HG03135 (cell line): ENCODE measurements around the gene PIAS1.
"Not testable (repeated sequence)": the region's sequence is repeated elsewhere in the genome, so short reads cannot be mapped to it uniquely, and the experiment has no call there.

Experiments
- ATAC-seq: cut with Tn5 transposase; IDR thresholded peaks from one replicate; pipeline ENCODE4 v1.9.1; 2021; ENCODE audit warnings: mild to moderate bottlenecking, moderate library complexity; ENCODE audit not compliant: unreplicated experiment

Gene PIAS1

DNA sequence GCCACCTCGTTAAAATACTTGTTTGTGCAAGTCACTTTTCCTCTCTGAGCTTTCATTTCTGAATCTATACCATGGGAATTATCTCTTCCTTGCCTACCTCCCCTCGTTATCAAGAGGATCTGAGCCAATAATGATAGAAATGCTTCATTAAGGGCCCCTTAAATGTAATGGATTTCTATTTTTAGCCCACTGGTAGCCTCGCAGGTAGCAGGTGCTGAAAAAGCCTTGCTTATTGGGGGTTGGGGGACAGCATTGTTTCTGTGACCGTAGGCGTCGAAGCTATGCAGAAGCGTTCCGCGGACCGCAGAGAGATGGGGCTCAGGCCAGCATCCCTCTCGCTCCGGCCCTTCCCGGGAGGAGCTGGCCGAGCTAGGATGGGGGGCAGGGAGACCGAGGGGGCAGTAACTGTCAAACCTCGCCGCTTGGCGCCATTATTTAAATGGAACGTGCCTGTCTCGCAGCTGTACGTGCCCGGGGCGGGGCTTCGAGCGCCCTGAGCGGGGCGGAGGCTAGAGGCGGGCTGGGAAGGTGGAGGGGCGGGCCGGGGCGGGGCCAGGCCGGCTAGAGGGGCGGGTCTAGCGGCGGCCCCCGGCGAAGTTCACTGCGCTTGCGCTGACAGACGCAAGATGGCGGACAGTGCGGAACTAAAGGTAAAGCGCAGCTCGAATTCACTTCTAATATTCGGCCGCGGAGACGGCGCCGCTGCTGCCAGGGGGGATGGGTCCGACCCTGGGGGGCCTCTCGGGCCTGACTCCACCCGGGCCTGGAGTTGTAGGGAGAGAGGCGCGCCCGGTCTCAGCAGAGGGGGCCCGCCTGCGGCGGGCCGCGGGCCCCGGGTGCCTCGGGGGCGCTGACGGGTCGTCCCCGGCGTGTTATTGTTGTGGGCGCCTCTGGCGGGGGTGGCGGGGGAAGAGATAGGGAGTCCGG is at the start of gene PIAS1:
Gene PIAS1 (plus strand): TSS at position 615 of the 927 bp plus-strand sequence. CDS start 12 bp downstream, at position 627.
- ATAC-seq: peak; percentile 82

GRCh38 chr15:68007642-68008041 is 46.5 kb upstream of the PIAS1 start:
- ATAC-seq: not testable (repeated sequence)

DNA sequence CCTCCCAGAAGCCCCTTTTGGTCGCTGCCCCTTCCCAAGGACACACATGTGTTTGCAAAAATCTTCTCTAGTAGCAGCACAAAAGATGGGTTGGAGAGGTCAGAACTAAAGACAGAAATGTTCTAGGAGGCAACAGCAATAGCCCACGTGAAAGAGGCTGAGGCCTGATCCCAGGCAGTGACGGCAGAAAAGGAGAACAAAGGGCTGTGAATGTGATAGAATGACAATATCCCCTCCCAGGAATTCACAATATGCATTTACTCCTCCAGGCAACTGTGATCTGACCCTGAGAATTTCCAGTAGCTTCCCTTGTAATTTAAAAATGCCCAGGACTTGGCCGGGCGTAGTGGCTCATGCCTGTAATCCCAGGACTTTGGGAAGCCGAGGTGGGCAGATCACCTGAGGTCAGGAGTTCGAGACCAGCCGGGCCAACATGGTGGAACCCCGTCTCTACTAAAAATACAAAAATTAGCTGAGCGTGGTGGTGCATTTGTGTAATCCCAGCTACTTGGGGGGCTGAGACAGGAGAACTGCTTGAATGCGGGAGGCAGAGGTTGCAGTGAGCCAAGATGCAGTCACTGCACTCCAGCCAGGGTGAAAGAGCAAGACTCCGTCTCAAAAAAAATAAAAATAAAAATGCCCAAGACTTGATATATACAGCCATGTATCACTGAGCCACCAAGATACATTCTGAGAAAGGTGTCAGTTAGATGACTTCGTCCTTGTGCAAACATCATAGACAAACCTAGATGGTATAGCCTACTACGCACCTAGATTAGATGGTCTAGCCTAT is 43.6 kb upstream of the PIAS1 start:
- no peak for ATAC-seq

GRCh38 chr15:68012911-68013310 is 41.2 kb upstream of the PIAS1 start:
- ATAC-seq: no peak

- ATAC-seq: no peak
Measured at GRCh38 chr15:68014219-68014618, 39.9 kb upstream of the PIAS1 start.

GRCh38 chr15:68015244-68015643 is 38.9 kb upstream of the PIAS1 start:
- no peak for ATAC-seq

- no peak for ATAC-seq
Measured at GRCh38 chr15:68017201-68017600, 36.9 kb upstream of the PIAS1 start.

GRCh38 chr15:68018797-68019444 is 35.2 kb upstream of the PIAS1 start:
- no peak for ATAC-seq

DNA sequence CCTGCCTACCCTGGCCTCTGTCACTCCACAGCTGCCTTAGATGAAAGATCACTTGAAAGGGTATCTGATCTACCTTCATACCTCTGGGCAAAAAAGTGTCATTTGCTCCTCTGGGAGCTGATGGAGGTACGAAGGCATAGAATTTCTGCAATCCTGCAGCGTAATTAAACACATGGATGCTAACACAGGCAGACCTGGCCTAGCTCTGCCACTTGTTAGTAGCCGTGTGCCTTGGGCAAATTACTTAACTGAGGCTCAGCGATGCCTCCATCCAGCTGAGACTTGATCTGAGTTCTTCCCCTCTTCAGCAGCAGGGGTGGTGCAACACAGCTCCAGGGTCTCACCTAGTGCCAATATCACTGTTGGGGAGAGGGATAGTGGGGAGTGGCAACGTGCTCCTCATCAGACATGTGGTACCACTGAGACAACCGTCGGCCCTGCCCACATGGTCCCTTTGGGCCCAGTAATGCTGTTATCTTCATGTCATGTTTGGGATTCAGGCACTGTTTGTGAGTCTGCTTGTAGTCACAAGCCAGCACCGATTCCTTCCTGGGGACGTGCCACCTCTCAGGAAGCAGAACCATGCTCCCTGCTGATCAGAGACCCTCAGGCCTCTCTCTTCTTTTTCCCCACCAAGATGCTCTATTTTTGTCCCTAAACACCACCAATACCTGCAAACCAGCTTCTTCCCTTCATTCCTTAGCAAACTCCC is 34.1 kb upstream of the PIAS1 start:
- ATAC-seq: no peak

- no peak for ATAC-seq
Measured at GRCh38 chr15:68020685-68021084, 33.4 kb upstream of the PIAS1 start.

DNA sequence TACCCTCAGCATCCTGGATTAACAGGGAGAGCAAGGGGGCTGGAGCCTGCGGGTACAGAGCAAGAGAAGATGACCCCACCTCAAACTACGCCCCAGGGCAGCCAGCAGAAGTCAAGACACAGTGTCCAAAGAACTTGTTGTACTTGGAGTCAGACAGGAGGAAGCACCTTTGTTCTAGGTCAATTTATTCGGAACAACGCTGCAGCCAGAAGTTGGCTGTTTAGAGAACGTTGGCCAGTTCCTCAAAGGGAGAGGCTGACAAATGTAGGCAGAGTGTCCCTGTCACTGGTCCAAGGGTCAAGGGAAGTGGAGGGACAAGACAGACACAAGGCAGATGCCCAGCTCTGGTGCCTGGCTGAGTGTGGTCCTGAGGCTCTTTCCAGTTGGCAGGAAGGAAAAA is 32.1 kb upstream of the PIAS1 start:
- no peak for ATAC-seq

- ATAC-seq: no peak
Measured at GRCh38 chr15:68023307-68024101, 30.6 kb upstream of the PIAS1 start.

GRCh38 chr15:68025835-68026424 is 28.2 kb upstream of the PIAS1 start:
- ATAC-seq: no peak

DNA sequence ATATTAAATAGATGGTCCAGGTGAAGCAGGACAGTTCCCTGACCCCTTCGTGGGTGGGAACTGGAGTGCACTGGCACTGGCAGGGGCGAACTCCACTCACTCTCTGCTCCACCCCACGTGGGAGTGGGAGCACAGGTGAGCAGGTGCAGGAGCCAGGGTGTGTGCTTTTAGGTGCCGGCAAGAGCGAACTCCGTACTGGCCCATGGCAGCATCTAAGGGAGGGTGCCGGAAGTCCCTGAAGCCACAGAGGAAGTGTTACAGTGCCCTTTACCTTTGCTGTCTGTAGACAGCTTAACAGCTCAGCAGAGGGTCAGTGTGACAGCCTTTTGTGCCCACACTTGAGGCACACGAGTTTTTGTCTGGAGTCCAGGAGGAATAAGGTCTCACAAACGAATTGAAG is 26.7 kb upstream of the PIAS1 start:
- no peak for ATAC-seq

GRCh38 chr15:68028137-68028887 is 25.8 kb upstream of the PIAS1 start:
- ATAC-seq: no peak

DNA sequence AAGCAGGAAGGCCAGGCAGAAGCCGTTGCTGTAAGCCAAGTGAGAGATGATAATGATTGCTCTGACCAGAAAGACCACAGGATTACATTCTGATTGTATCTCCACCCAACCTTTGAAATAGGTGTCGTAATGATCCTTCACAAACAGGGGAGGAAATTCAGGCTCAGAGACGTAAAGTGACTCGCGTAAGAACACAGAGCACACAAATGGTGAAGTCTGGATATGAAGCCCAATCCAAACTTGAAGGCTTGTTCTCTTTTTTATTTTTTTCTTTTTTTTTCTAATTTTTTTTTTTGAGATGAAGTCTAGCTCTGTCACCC is 25.3 kb upstream of the PIAS1 start:
- ATAC-seq: no peak

GRCh38 chr15:68029959-68030358 is 24.2 kb upstream of the PIAS1 start:
- ATAC-seq: no peak

GRCh38 chr15:68031404-68031803 is 22.7 kb upstream of the PIAS1 start:
- ATAC-seq: no peak

- no peak for ATAC-seq
Measured at GRCh38 chr15:68032672-68033071, 21.4 kb upstream of the PIAS1 start.
